ENCODE results near the gene JAZF1.

DNA sequence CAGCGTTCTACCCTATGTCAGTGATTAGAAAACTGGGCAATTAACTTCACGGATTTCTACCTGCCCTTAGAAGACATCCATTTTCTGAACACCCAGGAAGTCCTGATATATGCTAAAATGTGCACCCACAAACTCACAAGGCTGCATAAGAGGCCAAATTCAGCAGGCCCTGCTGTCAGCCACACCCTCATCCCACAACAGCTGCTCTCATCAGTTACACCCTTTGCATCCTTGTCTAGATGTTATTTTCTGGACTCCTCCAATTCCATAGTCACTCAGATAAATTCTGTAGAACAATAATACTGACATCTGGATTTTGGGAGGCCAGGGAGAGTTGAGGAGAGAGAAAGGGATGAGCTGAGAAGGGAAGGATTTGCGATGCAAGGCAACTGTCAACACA, 231.7 kb downstream of the JAZF1 start:
- TF ChIP-seq, protein P1, sequence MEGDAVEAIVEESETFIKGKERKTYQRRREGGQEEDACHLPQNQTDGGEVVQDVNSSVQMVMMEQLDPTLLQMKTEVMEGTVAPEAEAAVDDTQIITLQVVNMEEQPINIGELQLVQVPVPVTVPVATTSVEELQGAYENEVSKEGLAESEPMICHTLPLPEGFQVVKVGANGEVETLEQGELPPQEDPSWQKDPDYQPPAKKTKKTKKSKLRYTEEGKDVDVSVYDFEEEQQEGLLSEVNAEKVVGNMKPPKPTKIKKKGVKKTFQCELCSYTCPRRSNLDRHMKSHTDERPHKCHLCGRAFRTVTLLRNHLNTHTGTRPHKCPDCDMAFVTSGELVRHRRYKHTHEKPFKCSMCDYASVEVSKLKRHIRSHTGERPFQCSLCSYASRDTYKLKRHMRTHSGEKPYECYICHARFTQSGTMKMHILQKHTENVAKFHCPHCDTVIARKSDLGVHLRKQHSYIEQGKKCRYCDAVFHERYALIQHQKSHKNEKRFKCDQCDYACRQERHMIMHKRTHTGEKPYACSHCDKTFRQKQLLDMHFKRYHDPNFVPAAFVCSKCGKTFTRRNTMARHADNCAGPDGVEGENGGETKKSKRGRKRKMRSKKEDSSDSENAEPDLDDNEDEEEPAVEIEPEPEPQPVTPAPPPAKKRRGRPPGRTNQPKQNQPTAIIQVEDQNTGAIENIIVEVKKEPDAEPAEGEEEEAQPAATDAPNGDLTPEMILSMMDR (IDR thresholded peaks at IDR 0.05), result no peak
- no peak for TF ChIP-seq POLR2AphosphoS5 (IDR thresholded peaks at IDR 0.05)
- TF ChIP-seq EP300 (IDR thresholded peaks at IDR 0.05), result no peak

Measured in gastroesophageal sphincter (tissue), 3 donors.